ENCODE results near the gene DST. TPM values are rescaled to one million over a fixed set of nuclear protein-coding genes. Genes with fewer than 3 reads are reported as not detected.
A peak's percentile ranks its signal among the peaks of the same experiment; 100 is the strongest.

The DST gene
- total RNA-seq, 4 donors from 2014 or later = 114 to 219 (median 204) TPM

- H3K27ac ChIP-seq = peak overlapping the region; percentile 21 to 54 (median 35)
- no peak overlapping the region for H3K4me3 ChIP-seq
- ATAC-seq (no peak), DNase-seq (no peak)
- in situ Hi-C loops (cut with MboI; ENCODE audit: low sequenced_read_pairs in 4 of 4) (loop anchor here in 2 of 4 donors (10.0 to 25.0 kb wide), 3 partner anchors 51 to 544 kb away; no protein-coding TSS in a partner anchor), intact Hi-C loops (cut with DNase I; ENCODE audit: low total_unique reads) (loop anchor here (10.0 kb wide), 1 partner anchor 671 kb away; the partner anchor contains the start of gene PRIM2)
- TF ChIP-seq POLR2A (IDR thresholded peaks at IDR 0.05) = no peak
- TF ChIP-seq CTCF (IDR thresholded peaks at IDR 0.05 in 4 of 5, conservative IDR thresholded peaks at IDR 0.05 in 1 of 5) = no peak
- H3K4me1 ChIP-seq = peaks cover 0 to 21% of the 10 kb centered on the region in 2 donors
- no peaks in the 10 kb centered on the region for H3K27me3 ChIP-seq
- no peaks in the 10 kb centered on the region for H3K9me3 ChIP-seq
- H3K36me3 ChIP-seq = peaks cover 0 to 56% of the 10 kb centered on the region in 2 donors
Observed at GRCh38 chr6:56643379-56644089, 845 bp upstream of the DST start.

GRCh38 chr6:56640374-56640773 lies 2.3 kb downstream of the DST start:
- no peak for ATAC-seq
- Histone ChIP-seq H3K36me3 (peaks cover 0 to 48% of the 10 kb centered on the region in 2 donors), H3K27me3 (no peaks in the 10 kb centered on the region), H3K4me1 (peaks cover 0 to 26% of the 10 kb centered on the region in 2 donors), H3K9me3 (no peaks in the 10 kb centered on the region), H3K4me3 (no peak overlapping the region), H3K27ac (peak overlapping the region in 2 of 4 donors; percentile 12 to 24)
- TF ChIP-seq POLR2A (IDR thresholded peaks at IDR 0.05) (no peak), CTCF (IDR thresholded peaks at IDR 0.05 in 4 of 5, conservative IDR thresholded peaks at IDR 0.05 in 1 of 5) (no peak)
- intact Hi-C loops (cut with DNase I; ENCODE audit: low total_unique reads) = loop anchor here (10.0 kb wide), 1 partner anchor 674 kb away; the partner anchor contains the start of gene PRIM2
- in situ Hi-C loops (cut with MboI; ENCODE audit: low sequenced_read_pairs in 4 of 4) = loop anchor here in 2 of 4 donors (10.0 to 25.0 kb wide), 3 partner anchors 54 to 547 kb away; no protein-coding TSS in a partner anchor
- DNase-seq = no peak

DNA sequence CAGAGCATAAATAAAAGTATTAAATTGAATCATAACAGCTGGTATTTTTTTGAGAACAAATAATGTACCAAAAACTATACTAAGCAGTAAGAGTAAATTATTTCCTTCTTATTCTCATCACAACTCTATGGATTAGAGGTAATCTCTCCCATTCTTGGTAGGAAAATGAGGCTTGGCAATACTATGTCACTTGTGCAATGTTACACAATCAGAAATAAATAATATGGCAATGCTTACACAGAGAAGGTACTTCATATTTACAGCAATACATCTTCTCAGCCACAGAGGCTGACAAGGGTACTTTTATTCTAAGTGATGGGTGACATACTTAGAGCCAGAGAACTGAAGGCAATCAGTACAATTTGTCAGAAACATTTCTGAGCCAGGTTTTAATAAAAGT lies 3.9 kb downstream of the DST start:
- Histone ChIP-seq H3K9me3 (no peaks in the 10 kb centered on the region), H3K36me3 (peaks cover 3 to 59% of the 10 kb centered on the region in 2 donors), H3K27ac (peak overlapping the region in 3 of 4 donors; percentile 12 to 44 (median 27)), H3K4me1 (peaks cover 0 to 18% of the 10 kb centered on the region in 2 donors), H3K27me3 (no peaks in the 10 kb centered on the region), H3K4me3 (no peak overlapping the region)
- DNase-seq (no peak), ATAC-seq (no peak)
- intact Hi-C loops (cut with DNase I; ENCODE audit: low total_unique reads) (loop anchor here (5.0 kb wide), 1 partner anchor 129 kb away; no protein-coding TSS in a partner anchor), in situ Hi-C loops (cut with MboI; ENCODE audit: low sequenced_read_pairs in 4 of 4) (loop anchor here in 3 of 4 donors (5.0 to 25.0 kb wide), 4 partner anchors 59 to 549 kb away; no protein-coding TSS in a partner anchor)
- no peak for TF ChIP-seq CTCF (IDR thresholded peaks at IDR 0.05 in 4 of 5, conservative IDR thresholded peaks at IDR 0.05 in 1 of 5)

GRCh38 chr6:56637640-56638039 lies 5.0 kb downstream of the DST start:
- intact Hi-C loops (cut with DNase I; ENCODE audit: low total_unique reads) (loop anchor here (1.0 to 5.0 kb wide), 3 partner anchors 62 to 214 kb away; no protein-coding TSS in a partner anchor), in situ Hi-C loops (cut with MboI; ENCODE audit: low sequenced_read_pairs in 4 of 4) (loop anchor here in 3 of 4 donors (5.0 to 25.0 kb wide), 4 partner anchors 60 to 550 kb away; no protein-coding TSS in a partner anchor)
- peaks cover 0 to 7% of the 10 kb centered on the region in 2 donors for H3K4me1 ChIP-seq
- ATAC-seq (peak; percentile 53 to 82), DNase-seq (no peak)
- H3K4me3 ChIP-seq = no peak overlapping the region
- peak overlapping the region in 2 of 4 donors; percentile 12 to 27 for H3K27ac ChIP-seq
- TF ChIP-seq POLR2A (IDR thresholded peaks at IDR 0.05) (no peak), CTCF (IDR thresholded peaks at IDR 0.05 in 4 of 5, conservative IDR thresholded peaks at IDR 0.05 in 1 of 5) (peak; percentile 64 to 85 (median 78))
- no peaks in the 10 kb centered on the region for H3K9me3 ChIP-seq
- H3K36me3 ChIP-seq = peaks cover 3 to 68% of the 10 kb centered on the region in 2 donors
- no peaks in the 10 kb centered on the region for H3K27me3 ChIP-seq

Data from gastrocnemius medialis (tissue), 4 donors.